Measurements from ENCODE around the gene CASQ1. TPM values are rescaled to one million over a fixed set of nuclear protein-coding genes. Genes with fewer than 3 reads are reported as not detected.

CASQ1 gene
- total RNA-seq, 1 donor from 2014 or later: 0.25 TPM

GRCh38 chr1:160228431-160228830 is 38.1 kb downstream of the CASQ1 start:
- Mint-ChIP-seq H3K4me3 (ENCODE audit: unreplicated experiment) (no peak overlapping the region), H3K27ac (ENCODE audit: unreplicated experiment) (no peak overlapping the region), H3K9me3 (ENCODE audit: low read depth) (no peaks in the 10 kb centered on the region)

DNA sequence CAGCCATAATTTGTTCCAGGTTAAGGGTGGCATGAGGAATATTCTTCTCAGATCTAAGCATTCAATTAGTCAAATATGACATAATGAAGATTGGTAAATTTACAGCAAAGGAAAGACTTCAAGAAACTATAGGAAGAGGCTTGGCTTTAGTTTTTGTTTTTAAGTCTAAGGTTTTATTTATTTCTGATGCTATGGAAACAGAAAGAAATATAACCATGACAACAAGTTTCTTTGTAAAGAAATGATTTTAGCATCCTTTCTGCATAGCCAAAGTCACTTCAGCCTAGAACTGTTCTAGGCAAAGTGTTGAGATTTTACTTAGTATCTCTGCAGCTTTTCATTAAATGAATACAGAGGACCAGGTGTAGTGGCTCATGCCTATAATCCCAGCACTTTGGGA is 42.5 kb downstream of the CASQ1 start:
- H3K9me3 Mint-ChIP-seq (ENCODE audit: low read depth): no peaks in the 10 kb centered on the region
- H3K27me3 Mint-ChIP-seq (ENCODE audit: low read depth): no peaks in the 10 kb centered on the region
- no peaks in the 10 kb centered on the region for H3K4me1 Mint-ChIP-seq (ENCODE audit: low read depth)
- H3K27ac Mint-ChIP-seq (ENCODE audit: unreplicated experiment): no peak overlapping the region
- TF ChIP-seq, protein P1, sequence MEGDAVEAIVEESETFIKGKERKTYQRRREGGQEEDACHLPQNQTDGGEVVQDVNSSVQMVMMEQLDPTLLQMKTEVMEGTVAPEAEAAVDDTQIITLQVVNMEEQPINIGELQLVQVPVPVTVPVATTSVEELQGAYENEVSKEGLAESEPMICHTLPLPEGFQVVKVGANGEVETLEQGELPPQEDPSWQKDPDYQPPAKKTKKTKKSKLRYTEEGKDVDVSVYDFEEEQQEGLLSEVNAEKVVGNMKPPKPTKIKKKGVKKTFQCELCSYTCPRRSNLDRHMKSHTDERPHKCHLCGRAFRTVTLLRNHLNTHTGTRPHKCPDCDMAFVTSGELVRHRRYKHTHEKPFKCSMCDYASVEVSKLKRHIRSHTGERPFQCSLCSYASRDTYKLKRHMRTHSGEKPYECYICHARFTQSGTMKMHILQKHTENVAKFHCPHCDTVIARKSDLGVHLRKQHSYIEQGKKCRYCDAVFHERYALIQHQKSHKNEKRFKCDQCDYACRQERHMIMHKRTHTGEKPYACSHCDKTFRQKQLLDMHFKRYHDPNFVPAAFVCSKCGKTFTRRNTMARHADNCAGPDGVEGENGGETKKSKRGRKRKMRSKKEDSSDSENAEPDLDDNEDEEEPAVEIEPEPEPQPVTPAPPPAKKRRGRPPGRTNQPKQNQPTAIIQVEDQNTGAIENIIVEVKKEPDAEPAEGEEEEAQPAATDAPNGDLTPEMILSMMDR (IDR thresholded peaks at IDR 0.05): no peak
- H3K4me3 Mint-ChIP-seq (ENCODE audit: unreplicated experiment): no peak overlapping the region
- no peak for DNase-seq (ENCODE audit: low spot score)
- H3K36me3 Mint-ChIP-seq (ENCODE audit: low read depth): peaks cover 25% of the 10 kb centered on the region

More at GRCh38 chr1:160228431-160228830, 38.1 kb downstream of the CASQ1 start:
- peaks cover 28% of the 10 kb centered on the region for H3K36me3 Mint-ChIP-seq (ENCODE audit: low read depth)
- DNase-seq (ENCODE audit: low spot score): no peak
- no peaks in the 10 kb centered on the region for H3K27me3 Mint-ChIP-seq (ENCODE audit: low read depth)
- H3K4me1 Mint-ChIP-seq (ENCODE audit: low read depth): no peaks in the 10 kb centered on the region
- TF ChIP-seq, protein P1 (IDR thresholded peaks at IDR 0.05): no peak

DNA sequence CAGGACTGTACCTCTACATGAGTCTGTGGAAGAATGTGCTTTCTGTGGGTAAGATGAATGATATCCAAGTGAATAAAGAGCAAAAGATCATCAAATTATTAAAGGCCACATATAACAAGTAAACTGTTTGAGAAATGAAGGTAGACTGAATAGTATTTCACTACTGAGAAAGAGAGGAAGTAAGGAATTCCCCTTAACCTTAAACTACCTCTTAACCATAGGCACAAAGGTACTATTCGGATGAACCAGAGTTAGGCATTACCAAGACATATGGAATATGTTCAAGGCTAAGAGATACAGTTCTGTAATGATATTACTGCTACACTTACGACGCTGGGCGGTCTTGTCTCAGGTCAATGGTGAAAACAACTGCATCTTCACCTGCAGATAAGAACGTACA is 46.4 kb downstream of the CASQ1 start:
- TF ChIP-seq, protein P1 (IDR thresholded peaks at IDR 0.05): no peak
- Mint-ChIP-seq H3K27me3 (ENCODE audit: low read depth) (no peaks in the 10 kb centered on the region), H3K4me3 (ENCODE audit: unreplicated experiment) (no peak overlapping the region), H3K27ac (ENCODE audit: unreplicated experiment) (no peak overlapping the region), H3K9me3 (ENCODE audit: low read depth) (no peaks in the 10 kb centered on the region), H3K36me3 (ENCODE audit: low read depth) (peaks cover 21% of the 10 kb centered on the region), H3K4me1 (ENCODE audit: low read depth) (no peaks in the 10 kb centered on the region)
- no peak for DNase-seq (ENCODE audit: low spot score)

DNA sequence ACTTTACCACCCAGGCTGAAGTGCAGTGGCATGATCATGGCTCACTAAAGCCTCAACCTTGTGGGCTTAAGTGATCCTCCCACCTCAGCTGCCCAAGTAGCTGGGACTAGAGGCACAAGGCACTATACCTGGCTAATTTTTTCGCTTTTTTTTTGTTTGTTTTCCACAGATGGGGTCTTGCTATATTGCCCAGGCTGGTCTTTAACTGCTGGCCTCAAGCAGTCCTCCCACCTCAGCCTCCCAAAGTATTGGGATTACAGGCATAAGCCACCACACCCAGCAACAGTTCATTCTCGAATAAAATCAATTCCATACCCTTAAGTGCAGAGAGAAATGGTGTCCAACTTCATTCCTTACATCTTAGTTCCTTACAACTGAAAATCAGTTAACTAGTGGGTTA is 47.2 kb downstream of the CASQ1 start:
- H3K4me1 Mint-ChIP-seq (ENCODE audit: low read depth): no peaks in the 10 kb centered on the region
- H3K4me3 Mint-ChIP-seq (ENCODE audit: unreplicated experiment): no peak overlapping the region
- H3K36me3 Mint-ChIP-seq (ENCODE audit: low read depth): peaks cover 22% of the 10 kb centered on the region
- H3K27ac Mint-ChIP-seq (ENCODE audit: unreplicated experiment): no peak overlapping the region
- TF ChIP-seq, protein P1 (IDR thresholded peaks at IDR 0.05): no peak
- no peak for DNase-seq (ENCODE audit: low spot score)
- H3K27me3 Mint-ChIP-seq (ENCODE audit: low read depth): no peaks in the 10 kb centered on the region
- H3K9me3 Mint-ChIP-seq (ENCODE audit: low read depth): no peaks in the 10 kb centered on the region

- peaks cover 22% of the 10 kb centered on the region for H3K36me3 Mint-ChIP-seq (ENCODE audit: low read depth)
These were observed 48.0 kb downstream of the CASQ1 start for GRCh38 chr1:160238408-160238807.

More at GRCh38 chr1:160238408-160238807, 48.0 kb downstream of the CASQ1 start:
- Mint-ChIP-seq H3K4me1 (ENCODE audit: low read depth) (no peaks in the 10 kb centered on the region), H3K4me3 (ENCODE audit: unreplicated experiment) (no peak overlapping the region), H3K27me3 (ENCODE audit: low read depth) (no peaks in the 10 kb centered on the region), H3K9me3 (ENCODE audit: low read depth) (no peaks in the 10 kb centered on the region), H3K27ac (ENCODE audit: unreplicated experiment) (no peak overlapping the region)
- DNase-seq (ENCODE audit: low spot score): no peak
- TF ChIP-seq, protein P1 (IDR thresholded peaks at IDR 0.05): no peak

All from chondrocyte (in vitro differentiated cells).